IMR-90 (cell line): ENCODE results near the gene DGKB. TPM values are rescaled to one million over a fixed set of nuclear protein-coding genes. Genes with fewer than 3 reads are reported as not detected.

Experiments used
- ATAC-seq: fragments of 200-7000 bp; cut with Tn5 transposase; 2 replicates; pipeline ENCODE4 v1.9.1; 2020; ENCODE audit warnings: low read depth, mild to moderate bottlenecking, moderate library complexity
- BruUV-seq: library from RNA; stranded (reverse); fragments of 400-500 nt; replicated peaks from 2 replicates; lab custom pipeline; 2021; lab: Mats Ljungman, UMichigan
- CTCF ChIA-PET: fragments of 300-600 bp; formaldehyde crosslinking; extraction: SDS; loops from one replicate; lab custom pipeline; 2021; ENCODE audit warnings: antibody characterized with exemption; lab: Yijun Ruan, JAX
- POLR2A ChIA-PET: fragments of 300-600 bp; sonication (Branson Sonifier 250); formaldehyde crosslinking; loops from one replicate; lab custom pipeline; 2022; ENCODE audit warnings: antibody characterized with exemption; ENCODE audit not compliant: unreplicated experiment; lab: Charles Lee
- DNase-seq: peaks from one replicate; pipeline ENCODE4 v3.0.0; 2013
- H2AFZ ChIP-seq: replicated peaks from 2 replicates; pipeline ENCODE3; 2013; ENCODE audit warnings: low read length, mild to moderate bottlenecking; ENCODE audit not compliant: poor library complexity
- H2AK5ac ChIP-seq: 2 replicates; pipeline ENCODE4 v1.6.1; 2013; ENCODE audit warnings: low read depth, low read length, inconsistent platforms
- H2AK9ac ChIP-seq: replicated peaks from 2 replicates; pipeline ENCODE3; 2013; ENCODE audit warnings: mild to moderate bottlenecking, low read depth, low read length, moderate library complexity; ENCODE audit not compliant: poor library complexity
- H2BK120ac ChIP-seq: 2 replicates; pipeline ENCODE4 v1.6.1; 2013; ENCODE audit warnings: low read depth, low read length, inconsistent platforms
- H2BK15ac ChIP-seq: 3 replicates; pipeline ENCODE4 v1.6.1; 2013; ENCODE audit warnings: low read depth, low read length, inconsistent platforms
- H2BK20ac ChIP-seq: 2 replicates; pipeline ENCODE4 v1.6.1; 2013; ENCODE audit warnings: low read depth, mild to moderate bottlenecking, inconsistent platforms, low read length, moderate library complexity
- H2BK5ac ChIP-seq: 2 replicates; pipeline ENCODE4 v1.6.1; 2013; ENCODE audit warnings: mild to moderate bottlenecking, low read depth, low read length, inconsistent platforms; ENCODE audit not compliant: poor library complexity, severe bottlenecking
- H3K14ac ChIP-seq: replicated peaks from 2 replicates; pipeline ENCODE4 v1.6.1; 2013; ENCODE audit warnings: low read depth, low read length, inconsistent platforms
- H3K18ac ChIP-seq: 2 replicates; pipeline ENCODE4 v1.6.1; 2013; ENCODE audit warnings: low read depth, low read length, control low read depth
- H3K23ac ChIP-seq: 2 replicates; pipeline ENCODE4 v1.6.1; 2013; ENCODE audit warnings: low read depth, low read length, inconsistent platforms
- H3K27ac ChIP-seq: 2 replicates; pipeline ENCODE4 v1.5.1; 2013; ENCODE audit warnings: mild to moderate bottlenecking, control low read depth, low read length; ENCODE audit not compliant: insufficient read depth
- H3K27me3 ChIP-seq: 2 replicates; pipeline ENCODE4 v1.6.1; 2013; ENCODE audit warnings: low read length; ENCODE audit not compliant: control insufficient read depth, insufficient read depth
- H3K36me3 ChIP-seq: 2 replicates; pipeline ENCODE4 v1.6.1; 2013; ENCODE audit warnings: low read length, mixed read lengths; ENCODE audit not compliant: control insufficient read depth, insufficient read depth
- H3K4ac ChIP-seq: 2 replicates; pipeline ENCODE4 v1.6.1; 2013; ENCODE audit warnings: low read depth, low read length, inconsistent platforms
- H3K4me1 ChIP-seq: 2 replicates; pipeline ENCODE4 v1.6.1; 2013; ENCODE audit warnings: low read length, mixed read lengths; ENCODE audit not compliant: control insufficient read depth, insufficient read depth
- H3K4me2 ChIP-seq: 2 replicates; pipeline ENCODE4 v1.6.1; 2013; ENCODE audit warnings: low read depth, mild to moderate bottlenecking, control low read depth, low read length, moderate library complexity
- H3K4me3 ChIP-seq: 2 replicates; pipeline ENCODE4 v1.5.1; 2013; ENCODE audit warnings: low read depth, mild to moderate bottlenecking, control low read depth, low read length, moderate library complexity; ENCODE audit not compliant: insufficient read depth
- H3K56ac ChIP-seq: 2 replicates; pipeline ENCODE4 v1.6.1; 2013; ENCODE audit warnings: low read length, inconsistent platforms; ENCODE audit not compliant: insufficient read depth; ENCODE audit errors: extremely low read depth
- H3K79me1 ChIP-seq, 2 experiments: 2 replicates each; pipeline ENCODE4 v1.6.1; 2013; ENCODE audit warnings: low read length in 2 of 2, inconsistent platforms in 1 of 2, low read depth in 1 of 2
- H3K9ac ChIP-seq: 2 replicates; pipeline ENCODE4 v1.6.1; 2013; ENCODE audit warnings: low read depth, low read length, control low read depth
- H3K9me1 ChIP-seq: 2 replicates; pipeline ENCODE4 v1.6.1; 2013; ENCODE audit warnings: low read length, inconsistent platforms; ENCODE audit not compliant: insufficient read depth
- H3K9me3 ChIP-seq: 2 replicates; pipeline ENCODE4 v1.6.1; 2013; ENCODE audit warnings: low read length; ENCODE audit not compliant: control insufficient read depth, insufficient read depth
- H4K20me1 ChIP-seq: 2 replicates; pipeline ENCODE4 v1.6.1; 2013; ENCODE audit warnings: low read length, inconsistent platforms; ENCODE audit not compliant: insufficient read depth
- H4K5ac ChIP-seq: 2 replicates; pipeline ENCODE4 v1.6.1; 2013; ENCODE audit warnings: mild to moderate bottlenecking, low read depth, low read length, control low read depth
- H4K8ac ChIP-seq, 2 experiments: 2 replicates each; pipeline ENCODE4 v1.6.1; 2013; ENCODE audit warnings: low read depth in 2 of 2, low read length in 2 of 2, control low read depth in 1 of 2, inconsistent platforms in 1 of 2
- H4K91ac ChIP-seq: 2 replicates; pipeline ENCODE4 v1.6.1; 2013; ENCODE audit warnings: low read depth, low read length, inconsistent platforms; ENCODE audit not compliant: insufficient read depth
- BHLHE40 ChIP-seq: fragments of 150-350 bp; IDR thresholded peaks from 2 replicates; pipeline ENCODE4 v1.6.1; 2016; ENCODE audit warnings: mild to moderate bottlenecking, low read depth, low read length
- CEBPB ChIP-seq: IDR thresholded peaks from 2 replicates; pipeline ENCODE4 v1.6.1; 2012; ENCODE audit warnings: low read depth, low read length, improper control_type of control experiment
- CHD1 ChIP-seq: IDR thresholded peaks from 2 replicates; pipeline ENCODE4 v1.6.1; 2012; ENCODE audit warnings: low read depth, low read length, improper control_type of control experiment
- CTCF ChIP-seq: conservative IDR thresholded peaks from 2 replicates; pipeline ENCODE4 v1.5.1; 2012; ENCODE audit warnings: mild to moderate bottlenecking, low read depth, low read length, improper control_type of control experiment
- ELK1 ChIP-seq: fragments of 150-350 bp; IDR thresholded peaks from 2 replicates; pipeline ENCODE4 v1.6.1; 2016; ENCODE audit warnings: low read depth, mild to moderate bottlenecking, low read length, moderate library complexity, borderline replicate concordance
- MAFK ChIP-seq: IDR thresholded peaks from 2 replicates; pipeline ENCODE4 v1.6.1; 2012; ENCODE audit warnings: low read depth, low read length, improper control_type of control experiment
- MAZ ChIP-seq: IDR thresholded peaks from 2 replicates; pipeline ENCODE4 v1.6.1; 2012; ENCODE audit warnings: low read depth, mild to moderate bottlenecking, low read length, improper control_type of control experiment, moderate library complexity, borderline replicate concordance
- MXI1 ChIP-seq: IDR thresholded peaks from 2 replicates; pipeline ENCODE4 v1.6.1; 2012; ENCODE audit warnings: low read depth, mild to moderate bottlenecking, low read length, moderate library complexity, borderline replicate concordance
- NFE2L2 ChIP-seq: fragments of 150-350 bp; IDR thresholded peaks from 2 replicates; pipeline ENCODE4 v1.6.1; 2016; ENCODE audit warnings: low read depth, mild to moderate bottlenecking, low read length
- POLR2A ChIP-seq: IDR thresholded peaks from 2 replicates; pipeline ENCODE4 v1.6.1; 2012; ENCODE audit warnings: mild to moderate bottlenecking, low read depth, low read length
- RAD21 ChIP-seq: IDR thresholded peaks from 2 replicates; pipeline ENCODE4 v1.6.1; 2012; ENCODE audit warnings: low read length, improper control_type of control experiment
- RCOR1 ChIP-seq: IDR thresholded peaks from 2 replicates; pipeline ENCODE4 v1.6.1; 2012; ENCODE audit warnings: mild to moderate bottlenecking, low read length, improper control_type of control experiment; ENCODE audit not compliant: insufficient replicate concordance
- RFX5 ChIP-seq: IDR thresholded peaks from 2 replicates; pipeline ENCODE4 v1.8.0; 2012; ENCODE audit warnings: low read depth, mild to moderate bottlenecking, low read length, moderate library complexity
- SMC3 ChIP-seq: fragments of 150-350 bp; IDR thresholded peaks from 2 replicates; pipeline ENCODE4 v1.6.1; 2016; ENCODE audit warnings: low read depth, mild to moderate bottlenecking, antibody characterized with exemption, low read length, moderate library complexity
- USF2 ChIP-seq: fragments of 150-350 bp; IDR thresholded peaks from 2 replicates; pipeline ENCODE4 v1.6.1; 2017; ENCODE audit warnings: mild to moderate bottlenecking, antibody characterized with exemption, low read length, low read depth
- WGBS, 2 experiments: methylation state at CpG; one replicate each; pipeline versions ENCODE4 v1.1.5 to v1.1.7; 2013; ENCODE audit warnings: missing lambda C conversion rate in 2 of 2; ENCODE audit not compliant: insufficient read length in 1 of 2; ENCODE audit errors: extremely low coverage in 2 of 2; 5-methylcytosine and 5-hydroxymethylcytosine counted together
- dilution Hi-C: fragments of 300-500 bp; cut with HindIII; formaldehyde crosslinking; loops from one replicate; pipeline ENCODE4 v1.14.3; 2018; ENCODE audit warnings: low sequenced_read_pairs; ENCODE audit not compliant: unreplicated experiment
- in situ Hi-C: fragments of 300-500 bp; cut with MboI; formaldehyde crosslinking; loops from 3 replicates; pipeline ENCODE4 v1.14.3; 2019; ENCODE audit warnings: low sequenced_read_pairs, inconsistent platforms, mixed read lengths
- intact Hi-C: fragments of 100-400 bp; cut with micrococcal nuclease; formaldehyde crosslinking; loops from 2 replicates; pipeline ENCODE4 v1.10.0; 2022
- polyA plus RNA-seq, 3 experiments: library from polyadenylated mRNA; depleted of rRNA; stranded (reverse); fragments of >200 nt; gene quantifications; 2 replicates each; pipeline ENCODE4 v1.2.3, GENCODE V29; 2012; ENCODE audit warnings: low replicate concordance in 1 of 3
- total RNA-seq: library from RNA; depleted of rRNA; stranded (reverse); fragments of >200 nt; gene quantifications from 2 replicates; pipeline ENCODE4 v1.2.3, GENCODE V29; 2012

DGKB gene
- total and polyA plus RNA-seq, 2 of the 4 experiments (the other 2 are of a cell fraction) = not detected

GRCh38 chr7:14394786-14395185 is 507.8 kb downstream of the DGKB start:
- Histone ChIP-seq H4K20me1 (no peaks in the 10 kb centered on the region), H2BK20ac (no peak overlapping the region), H2BK5ac (no peak overlapping the region), H2BK15ac (no peak overlapping the region), H2BK120ac (no peak overlapping the region), H4K5ac (no peak overlapping the region), H3K27ac (no peak overlapping the region), H2AFZ (no peak overlapping the region), H3K36me3 (no peaks in the 10 kb centered on the region), H3K27me3 (no peaks in the 10 kb centered on the region), H3K18ac (no peak overlapping the region), H3K14ac (no peak overlapping the region), H3K56ac (no peak overlapping the region), H4K91ac (no peak overlapping the region), H3K9me1 (no peaks in the 10 kb centered on the region), H2AK9ac (no peak overlapping the region), H2AK5ac (no peak overlapping the region), H3K4me2 (no peak overlapping the region), H3K4me1 (no peaks in the 10 kb centered on the region), H3K79me1 (no peaks in the 10 kb centered on the region), H4K8ac (no peak overlapping the region), H3K4me3 (no peak overlapping the region), H3K23ac (no peak overlapping the region), H3K9me3 (no peaks in the 10 kb centered on the region), H3K4ac (no peak overlapping the region), H3K9ac (no peak overlapping the region)
- DNase-seq (no peak), ATAC-seq (no peak)
- ChIA-PET POLR2A (no interaction called here), CTCF (no interaction called here)
- WGBS, 2 experiments = no CpG with 5 or more reads among the region's 2 CpGs
- BruUV-seq = no TSS peak
- no peak for TF ChIP-seq MAZ
- no peak for TF ChIP-seq USF2
- no peak for TF ChIP-seq CTCF
- no peak for TF ChIP-seq RAD21
- TF ChIP-seq MAFK = no peak
- TF ChIP-seq SMC3 = no peak
- no peak for TF ChIP-seq RCOR1
- no peak for TF ChIP-seq MXI1
- no peak for TF ChIP-seq NFE2L2
- no peak for TF ChIP-seq POLR2A
- no peak for TF ChIP-seq BHLHE40
- no peak for TF ChIP-seq CHD1
- TF ChIP-seq ELK1 = no peak
- TF ChIP-seq CEBPB = no peak
- no peak for TF ChIP-seq RFX5
- dilution Hi-C loops (no loop called here), in situ Hi-C loops (no loop called here), intact Hi-C loops (no loop called here)
